Nephron (organoid): Measurements from ENCODE around the gene GPR108.
"Not testable (repeated sequence)": the region's sequence is repeated elsewhere in the genome, so short reads cannot be mapped to it uniquely, and the experiment has no call there.

Source experiments
- H3K27ac Mint-ChIP-seq, 3 experiments: 2 replicates each; pipeline ENCODE4 v1.8.0; 2020; ENCODE audit warnings: mixed read lengths in 3 of 3, mild to moderate bottlenecking in 2 of 3, moderate library complexity in 1 of 3
- H3K27me3 Mint-ChIP-seq: 2 replicates; pipeline ENCODE4 v1.8.0; 2021; ENCODE audit warnings: low read depth, mild to moderate bottlenecking, moderate library complexity, mixed read lengths
- H3K36me3 Mint-ChIP-seq: 2 replicates; pipeline ENCODE4 v1.8.0; 2020; ENCODE audit warnings: low read depth, mixed read lengths
- H3K4me1 Mint-ChIP-seq: 2 replicates; pipeline ENCODE4 v1.8.0; 2020; ENCODE audit warnings: mixed read lengths
- H3K4me3 Mint-ChIP-seq, 3 experiments: 2 replicates each; pipeline ENCODE4 v1.8.0; 2020; ENCODE audit warnings: mild to moderate bottlenecking in 3 of 3, mixed read lengths in 3 of 3, moderate library complexity in 2 of 3
- H3K9me3 Mint-ChIP-seq: 2 replicates; pipeline ENCODE4 v1.8.0; 2020; ENCODE audit warnings: mixed read lengths
- CTCF ChIP-seq, 3 experiments: fragments of 200-600 bp; sonication (generic); IDR thresholded peaks; one replicate each; pipeline ENCODE4 v1.5.0; 2021; ENCODE audit warnings: antibody characterized with exemption in 3 of 3; ENCODE audit not compliant: unreplicated experiment in 3 of 3

GPR108 gene

GRCh38 chr19:6765738-6766356, 28.5 kb upstream of the GPR108 start:
- TF ChIP-seq CTCF (IDR thresholded peaks at IDR 0.05; ENCODE audit: unreplicated experiment in 3 of 3): no peak
- H3K9me3 Mint-ChIP-seq: no peaks in the 10 kb centered on the region
- peak overlapping the region; percentile 72 to 76 (median 74) for H3K4me3 Mint-ChIP-seq

GRCh38 chr19:6762253-6762797, 24.9 kb upstream of the GPR108 start:
- H3K36me3 Mint-ChIP-seq, H3K9me3 Mint-ChIP-seq, H3K4me3 Mint-ChIP-seq, H3K27ac Mint-ChIP-seq: not testable (repeated sequence)
- Mint-ChIP-seq H3K27me3 (peaks cover 28% of the 10 kb centered on the region), H3K4me1 (peaks cover 11% of the 10 kb centered on the region)

More at GRCh38 chr19:6765738-6766356, 28.5 kb upstream of the GPR108 start:
- Mint-ChIP-seq H3K27ac (peak overlapping the region in 2 of 3 experiments; percentile 6 to 69), H3K4me1 (peaks cover 11% of the 10 kb centered on the region), H3K27me3 (peaks cover 54% of the 10 kb centered on the region), H3K36me3 (no peaks in the 10 kb centered on the region)

DNA sequence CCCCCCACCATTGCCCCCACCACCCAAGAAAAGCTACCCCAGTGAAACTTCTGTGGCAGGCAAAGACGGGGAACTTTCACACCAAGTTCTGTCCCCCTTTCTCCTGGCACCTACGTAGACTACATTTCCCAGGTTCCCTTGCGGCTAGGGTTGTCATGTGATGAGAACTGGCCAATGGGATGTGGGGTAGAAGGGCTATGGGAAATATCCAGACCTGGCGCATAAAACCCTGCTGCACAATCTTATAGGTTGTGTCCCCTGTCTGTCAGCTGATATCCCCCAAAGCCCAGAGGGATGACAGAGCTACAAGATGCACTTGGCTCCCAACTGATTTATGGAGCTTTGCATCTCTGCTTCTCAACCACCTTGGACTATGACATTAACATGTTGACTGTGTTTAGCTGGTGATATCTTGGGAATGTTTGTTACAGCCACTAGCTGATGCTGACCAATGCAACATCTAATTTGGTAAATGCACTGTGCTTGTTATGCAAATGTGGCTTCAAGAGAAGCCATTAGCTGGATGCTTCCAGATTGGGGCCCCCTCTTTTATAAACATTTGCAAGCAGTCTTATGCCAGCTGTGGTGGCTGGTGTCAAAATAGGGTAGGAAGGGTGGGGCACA, 23.8 kb upstream of the GPR108 start:
- peaks cover 16% of the 10 kb centered on the region for H3K27me3 Mint-ChIP-seq
- H3K9me3 Mint-ChIP-seq: no peaks in the 10 kb centered on the region
- TF ChIP-seq CTCF (IDR thresholded peaks at IDR 0.05; ENCODE audit: unreplicated experiment in 3 of 3): no peak
- no peak overlapping the region for H3K27ac Mint-ChIP-seq
- H3K4me1 Mint-ChIP-seq: peaks cover 3% of the 10 kb centered on the region
- H3K36me3 Mint-ChIP-seq: no peaks in the 10 kb centered on the region
- no peak overlapping the region for H3K4me3 Mint-ChIP-seq

DNA sequence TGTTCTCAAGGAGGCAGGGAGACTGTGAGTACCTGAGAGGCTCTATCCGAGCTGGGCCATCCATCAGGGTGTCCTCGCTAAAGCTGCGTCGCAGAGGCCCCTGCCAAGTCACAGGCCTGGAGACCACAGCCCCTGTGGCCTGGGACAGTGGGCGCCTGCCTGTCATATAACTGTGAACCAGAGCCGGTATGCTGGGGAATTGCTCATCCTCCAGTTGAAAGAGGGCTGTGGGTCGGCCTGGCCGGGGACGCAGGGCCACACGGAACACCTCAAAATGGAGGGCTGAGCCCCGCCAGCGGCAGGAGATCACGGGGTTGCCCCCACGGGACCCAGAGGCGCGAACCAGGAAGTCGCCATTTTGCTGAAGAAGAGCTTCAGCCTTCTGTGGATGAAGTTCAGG, 23.2 kb upstream of the GPR108 start:
- Mint-ChIP-seq H3K27me3 (peaks cover 11% of the 10 kb centered on the region), H3K27ac (no peak overlapping the region), H3K4me1 (no peaks in the 10 kb centered on the region), H3K4me3 (no peak overlapping the region), H3K9me3 (no peaks in the 10 kb centered on the region), H3K36me3 (no peaks in the 10 kb centered on the region)
- TF ChIP-seq CTCF (IDR thresholded peaks at IDR 0.05; ENCODE audit: unreplicated experiment in 3 of 3): no peak

- peaks cover 15% of the 10 kb centered on the region for H3K36me3 Mint-ChIP-seq
These were observed 17.5 kb upstream of the GPR108 start for GRCh38 chr19:6754653-6755463.

More at GRCh38 chr19:6754653-6755463, 17.5 kb upstream of the GPR108 start:
- no peak for TF ChIP-seq CTCF (IDR thresholded peaks at IDR 0.05; ENCODE audit: unreplicated experiment in 3 of 3)
- H3K27ac Mint-ChIP-seq: no peak overlapping the region
- no peak overlapping the region for H3K4me3 Mint-ChIP-seq
- no peaks in the 10 kb centered on the region for H3K4me1 Mint-ChIP-seq
- H3K27me3 Mint-ChIP-seq: peaks cover 10% of the 10 kb centered on the region
- no peaks in the 10 kb centered on the region for H3K9me3 Mint-ChIP-seq
